Left hindlimb (tissue), 1 donor: Measurements from ENCODE around the gene ROGDI.
"Not testable (repeated sequence)": the region's sequence is repeated elsewhere in the genome, so short reads cannot be mapped to it uniquely, and the experiment has no call there.

Experiments used
- DNase-seq: peaks from one replicate; pipeline ENCODE4 v3.0.0-alpha.2; 2018

Gene ROGDI

GRCh38 chr16:4790261-4790660 is 12.2 kb downstream of the ROGDI start:
- no peak for DNase-seq

- no peak for DNase-seq
These were observed 13.5 kb downstream of the ROGDI start for GRCh38 chr16:4788910-4789309.

DNA sequence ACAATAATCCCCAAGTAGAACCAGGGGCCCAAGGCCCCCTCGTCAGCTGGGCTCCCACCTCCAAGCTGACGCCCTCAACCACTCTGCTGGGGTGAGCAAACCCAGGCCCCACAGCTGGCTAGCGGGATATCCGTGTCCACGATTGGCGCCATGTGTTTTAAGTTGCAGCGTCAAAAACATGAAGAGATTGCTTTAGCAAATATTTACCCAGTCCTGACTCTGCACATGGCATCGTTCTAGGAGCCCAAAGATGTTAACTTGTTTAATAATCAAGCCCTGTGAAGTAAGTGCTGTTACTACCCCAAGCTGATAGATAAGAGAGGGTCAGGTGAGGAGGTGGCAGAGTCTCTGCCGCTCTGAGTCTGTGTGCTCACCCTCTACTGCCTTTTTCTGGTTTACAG is 13.9 kb downstream of the ROGDI start:
- DNase-seq = no peak

- no peak for DNase-seq
These were observed 14.6 kb downstream of the ROGDI start, which contains the start of gene SEPTIN12 for GRCh38 chr16:4787627-4788482. SEPTIN12 (minus strand) TSS chr16:4788345; CDS start chr16:4787645, 700 bp downstream.

DNA sequence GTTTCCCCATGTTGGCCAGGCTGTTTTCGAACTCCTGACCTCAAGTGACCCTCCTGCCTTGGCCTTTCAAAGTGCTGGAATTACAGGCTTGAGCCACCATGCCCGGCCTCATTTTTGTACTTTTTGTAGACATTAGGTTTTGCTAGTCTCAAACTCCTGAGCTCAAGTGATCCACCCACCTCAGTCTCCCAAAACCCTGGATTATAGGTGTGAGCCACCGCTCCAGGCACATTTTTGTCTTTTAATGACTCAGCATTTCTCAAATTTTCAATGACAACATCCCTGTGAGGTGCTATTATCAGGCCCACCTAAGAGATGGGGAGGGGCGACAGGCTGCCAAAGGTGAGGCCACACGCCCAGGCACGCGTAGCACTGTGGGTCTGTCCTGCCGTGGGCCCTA is 15.4 kb downstream of the ROGDI start:
- no peak for DNase-seq

DNA sequence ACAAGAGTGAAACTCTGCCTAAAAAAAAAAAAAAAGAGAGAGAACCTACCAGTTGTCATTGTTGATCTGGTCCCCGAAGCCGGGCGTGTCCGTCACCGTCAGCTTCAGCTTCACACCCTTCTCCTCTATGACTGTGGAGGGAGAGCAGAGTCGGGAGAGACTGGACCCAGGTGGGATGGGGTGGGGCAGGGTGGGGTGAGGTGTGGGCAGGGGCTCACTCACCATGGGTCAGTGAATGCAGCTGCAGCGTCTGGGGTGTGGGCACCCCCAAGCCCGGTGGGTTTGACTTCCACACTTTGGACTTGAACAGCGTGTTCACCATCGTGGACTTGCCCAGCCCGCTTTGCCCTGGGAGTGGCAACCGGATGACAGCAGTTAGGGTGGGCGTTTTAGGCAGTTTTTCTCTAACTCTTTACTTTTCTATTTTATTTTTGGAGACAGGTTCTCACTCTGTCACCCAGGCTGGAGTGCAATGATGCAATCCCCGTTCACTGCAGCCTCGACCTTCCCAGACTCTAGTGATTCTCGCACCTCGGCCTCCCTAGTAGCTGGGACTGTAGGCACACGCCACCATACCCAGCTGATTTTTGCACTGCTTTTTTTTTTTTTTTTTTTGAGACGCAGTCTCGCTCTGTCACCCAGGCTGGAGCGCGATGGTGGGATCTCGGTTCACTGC is 16.5 kb downstream of the ROGDI start:
- no peak for DNase-seq

DNA sequence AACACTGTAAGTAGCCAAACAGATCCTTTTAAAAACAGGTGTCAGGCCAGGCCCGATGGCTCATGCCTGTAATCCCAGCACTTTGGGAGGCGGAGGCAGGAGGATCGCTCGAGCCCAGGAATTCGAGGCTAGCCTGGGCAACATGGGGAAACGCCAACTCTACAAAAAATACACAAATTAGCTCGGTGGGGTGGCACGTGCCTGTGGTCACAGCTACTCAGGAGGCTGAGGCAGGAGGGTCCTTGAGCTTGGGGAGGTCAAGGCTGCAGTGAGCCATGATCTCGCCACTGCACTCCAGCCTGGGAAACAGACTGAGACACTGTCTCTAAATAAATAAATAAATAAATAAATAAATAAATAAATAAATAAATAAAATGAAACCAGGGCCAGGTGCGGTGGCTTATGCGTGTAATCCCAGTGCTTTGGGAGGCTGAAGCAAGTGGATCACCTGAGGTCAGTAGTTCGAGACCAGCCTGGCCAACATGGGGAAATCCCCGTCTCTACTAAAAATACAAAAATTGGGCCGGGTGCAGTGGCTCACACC is 17.9 kb downstream of the ROGDI start:
- DNase-seq = not testable (repeated sequence)

GRCh38 chr16:4783951-4784336 is 18.5 kb downstream of the ROGDI start:
- DNase-seq = no peak

- no peak for DNase-seq
These were observed 19.0 kb downstream of the ROGDI start for GRCh38 chr16:4783251-4783950.

DNA sequence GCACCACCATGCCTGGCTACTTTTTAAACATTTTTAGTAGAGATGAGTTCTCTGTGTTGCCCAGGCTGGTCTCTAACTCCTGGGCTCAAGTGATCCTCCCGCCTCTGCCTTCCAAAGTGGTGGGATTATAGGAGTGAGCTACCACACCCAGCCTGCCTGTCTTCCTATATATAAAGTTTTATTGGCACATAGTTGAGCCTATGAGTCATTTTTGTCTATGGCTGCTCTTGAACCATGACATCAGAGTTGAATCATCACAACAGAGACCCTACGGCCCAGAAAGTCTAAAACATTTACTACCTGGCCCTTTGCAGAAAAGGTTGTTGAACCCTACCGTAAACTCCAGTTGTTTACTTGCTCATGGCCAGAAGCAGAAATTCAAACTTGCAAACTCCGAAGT is 22.2 kb downstream of the ROGDI start:
- no peak for DNase-seq

- DNase-seq = no peak
These were observed 24.4 kb downstream of the ROGDI start for GRCh38 chr16:4778050-4778392.

- DNase-seq = no peak
These were observed 24.9 kb downstream of the ROGDI start for GRCh38 chr16:4777339-4778049.

- no peak for DNase-seq
These were observed 26.2 kb downstream of the ROGDI start for GRCh38 chr16:4776141-4776705.

- no peak for DNase-seq
These were observed 27.4 kb downstream of the ROGDI start for GRCh38 chr16:4775005-4775404.

DNA sequence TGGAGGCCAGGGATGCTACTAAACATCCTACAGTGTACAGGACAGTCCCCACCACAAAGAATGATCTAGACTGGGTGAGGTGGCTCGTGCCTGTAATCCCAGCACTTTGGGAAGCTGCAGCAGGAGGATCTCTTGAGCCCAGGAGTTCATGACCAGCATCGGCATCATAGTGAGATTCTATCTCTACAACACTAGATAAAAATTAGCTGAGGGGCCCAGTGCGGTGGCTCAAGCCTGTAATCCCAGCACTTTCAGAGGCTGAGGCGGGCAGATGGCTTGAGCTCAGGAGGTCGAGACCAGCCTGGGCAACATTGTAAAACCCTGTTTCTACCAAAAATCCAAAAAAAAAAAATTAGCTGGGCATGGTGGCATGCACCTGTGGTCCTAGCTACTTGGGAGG is 30.1 kb downstream of the ROGDI start:
- DNase-seq = no peak

- DNase-seq = no peak
These were observed 30.8 kb downstream of the ROGDI start for GRCh38 chr16:4771646-4772045.

DNA sequence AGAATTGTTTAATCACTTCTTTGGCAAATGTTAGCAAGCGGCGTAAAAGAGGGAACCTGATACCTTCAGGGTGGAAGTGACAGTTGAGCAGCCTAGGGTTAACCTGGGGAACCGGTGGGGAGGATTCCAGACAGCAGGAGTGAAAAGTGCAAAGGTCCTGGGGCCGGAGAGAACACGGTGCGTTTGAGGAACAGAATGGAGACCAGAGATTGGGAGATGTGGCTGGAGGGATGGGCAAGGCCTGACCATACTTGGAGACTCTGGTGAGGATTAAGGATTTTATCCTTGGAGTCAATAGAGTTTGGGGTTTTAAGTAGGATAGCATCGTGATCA is 33.2 kb downstream of the ROGDI start:
- DNase-seq = no peak

- DNase-seq = peak; percentile 98
These were observed 33.7 kb downstream of the ROGDI start for GRCh38 chr16:4768549-4769305.

DNA sequence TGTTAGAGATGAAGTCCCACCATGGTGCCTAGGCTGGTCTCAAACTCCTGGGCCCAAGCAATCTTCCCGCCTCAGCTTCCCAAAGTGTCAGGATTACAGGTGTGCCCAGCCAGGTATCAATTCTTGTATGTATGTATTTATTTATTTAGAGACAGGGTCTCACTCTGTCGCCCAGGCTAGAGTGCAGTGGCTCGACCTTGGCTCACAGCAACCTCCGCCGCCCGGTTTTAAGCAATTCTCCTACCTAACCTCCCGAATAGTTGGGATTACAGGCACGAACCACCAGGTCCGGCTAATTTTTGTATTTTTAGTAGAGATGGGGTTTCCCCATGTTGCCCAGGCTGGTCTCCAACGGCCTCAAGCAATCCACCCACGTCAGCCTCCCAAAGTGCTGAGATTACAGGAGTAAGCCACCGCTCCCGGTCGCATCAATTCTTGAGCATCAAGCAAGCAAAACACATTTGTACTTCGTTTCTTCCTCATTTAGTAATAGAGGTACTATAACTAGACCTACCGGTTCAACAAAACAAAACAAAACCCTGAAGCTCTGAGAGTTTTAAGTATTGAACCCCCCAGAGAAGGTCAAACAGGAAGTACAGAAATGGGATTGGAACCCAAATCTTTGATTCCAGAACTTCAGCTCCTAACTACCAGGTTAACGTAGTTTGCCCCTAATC is 34.4 kb downstream of the ROGDI start:
- no peak for DNase-seq

- peak; percentile 98 for DNase-seq
These were observed 35.4 kb downstream of the ROGDI start, which contains the start of gene ZNF500 for GRCh38 chr16:4766875-4767628. ZNF500 (minus strand) TSS chr16:4767162; CDS start chr16:4765978, 1,184 bp downstream.
